ENCODE measurements around the gene ZNF326.

DNA sequence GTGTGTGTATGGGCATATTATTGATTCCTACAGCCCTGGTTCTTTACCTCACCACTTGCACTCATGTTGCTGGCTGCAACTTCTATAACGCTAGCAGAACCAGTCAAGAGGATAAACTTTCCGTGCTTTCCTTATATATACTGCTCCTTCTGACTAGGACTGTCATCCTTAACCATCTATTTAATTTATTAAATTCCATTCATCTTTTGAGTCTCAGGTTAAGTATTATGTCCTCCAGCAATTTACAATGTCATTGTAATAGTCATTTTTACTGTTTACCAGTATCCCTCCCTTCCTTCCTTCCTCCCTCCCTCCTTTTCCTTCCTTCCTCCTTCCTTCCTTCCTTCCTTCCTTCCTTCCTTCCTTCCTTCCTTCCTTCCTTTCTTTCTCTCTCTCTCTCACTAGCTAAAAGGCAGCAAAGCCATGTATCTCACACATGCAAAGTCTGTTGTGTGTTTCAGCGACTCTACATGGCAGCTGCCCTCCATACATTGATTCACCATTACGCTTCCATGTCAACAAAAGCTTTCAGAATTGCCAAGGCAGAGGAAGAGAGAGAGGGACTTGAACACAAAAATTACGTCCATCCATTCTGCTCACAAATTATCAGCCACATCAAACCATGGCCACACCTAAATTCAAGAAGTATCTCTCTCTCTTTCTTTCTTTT, 73.8 kb downstream of the ZNF326 start:
- TF ChIP-seq, protein P1, sequence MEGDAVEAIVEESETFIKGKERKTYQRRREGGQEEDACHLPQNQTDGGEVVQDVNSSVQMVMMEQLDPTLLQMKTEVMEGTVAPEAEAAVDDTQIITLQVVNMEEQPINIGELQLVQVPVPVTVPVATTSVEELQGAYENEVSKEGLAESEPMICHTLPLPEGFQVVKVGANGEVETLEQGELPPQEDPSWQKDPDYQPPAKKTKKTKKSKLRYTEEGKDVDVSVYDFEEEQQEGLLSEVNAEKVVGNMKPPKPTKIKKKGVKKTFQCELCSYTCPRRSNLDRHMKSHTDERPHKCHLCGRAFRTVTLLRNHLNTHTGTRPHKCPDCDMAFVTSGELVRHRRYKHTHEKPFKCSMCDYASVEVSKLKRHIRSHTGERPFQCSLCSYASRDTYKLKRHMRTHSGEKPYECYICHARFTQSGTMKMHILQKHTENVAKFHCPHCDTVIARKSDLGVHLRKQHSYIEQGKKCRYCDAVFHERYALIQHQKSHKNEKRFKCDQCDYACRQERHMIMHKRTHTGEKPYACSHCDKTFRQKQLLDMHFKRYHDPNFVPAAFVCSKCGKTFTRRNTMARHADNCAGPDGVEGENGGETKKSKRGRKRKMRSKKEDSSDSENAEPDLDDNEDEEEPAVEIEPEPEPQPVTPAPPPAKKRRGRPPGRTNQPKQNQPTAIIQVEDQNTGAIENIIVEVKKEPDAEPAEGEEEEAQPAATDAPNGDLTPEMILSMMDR (IDR thresholded peaks at IDR 0.05; ENCODE audit: low read length) = no peak
- no peak for TF ChIP-seq EZH2 (IDR thresholded peaks at IDR 0.05; ENCODE audit: borderline replicate concordance, low read length)

Measured in OCI-LY1 (cell line).